SJSA1 (cell line): ENCODE results near the gene COQ8A. TPM values are rescaled to one million over a fixed set of nuclear protein-coding genes. Genes with fewer than 3 reads are reported as not detected.

Experiments
- DNase-seq, 2 experiments: peaks; one replicate each; pipeline ENCODE4 v3.0.0-alpha.2; 2015 to 2020; ENCODE audit warnings: low spot score in 2 of 2, low read depth in 1 of 2
- H3K27ac ChIP-seq: fragments of 250-450 bp; sonication (Bioruptor Pico); 2 replicates; pipeline ENCODE4 v1.5.1; 2020; ENCODE audit warnings: mild to moderate bottlenecking, moderate library complexity
- H3K27me3 ChIP-seq: fragments of 250-450 bp; sonication (Bioruptor Pico); replicated peaks from 2 replicates; pipeline ENCODE4 v1.5.1; 2020; ENCODE audit warnings: mild to moderate bottlenecking, moderate library complexity
- H3K36me3 ChIP-seq: fragments of 250-450 bp; sonication (Bioruptor Pico); 2 replicates; pipeline ENCODE4 v1.5.1; 2020; ENCODE audit warnings: mild to moderate bottlenecking
- H3K4me1 ChIP-seq: fragments of 250-450 bp; sonication (Bioruptor Pico); replicated peaks from 2 replicates; pipeline ENCODE4 v1.6.1; 2021; ENCODE audit warnings: mild to moderate bottlenecking
- H3K4me3 ChIP-seq: fragments of 250-450 bp; sonication (Bioruptor Pico); 2 replicates; pipeline ENCODE4 v1.5.1; 2020; ENCODE audit warnings: mild to moderate bottlenecking
- H3K9me3 ChIP-seq: fragments of 250-450 bp; sonication (Bioruptor Pico); replicated peaks from 2 replicates; pipeline ENCODE4 v1.5.1; 2020; ENCODE audit warnings: mild to moderate bottlenecking
- total RNA-seq: library from RNA; depleted of rRNA; stranded (reverse); fragments of >200 nt; shearing (Covaris generic); gene quantifications from 2 replicates; pipeline ENCODE4 v1.2.3, GENCODE V29; 2014; rRNA removed

The COQ8A gene
- total RNA-seq, 1 experiment from 2014 or later, result 4.8 TPM

- no peak overlapping the region for H3K4me3 ChIP-seq
- H3K27me3 ChIP-seq, result no peaks in the 10 kb centered on the region
- no peak for DNase-seq
- no peaks in the 10 kb centered on the region for H3K9me3 ChIP-seq
- no peaks in the 10 kb centered on the region for H3K4me1 ChIP-seq
- peaks cover 45% of the 10 kb centered on the region for H3K36me3 ChIP-seq
- no peak overlapping the region for H3K27ac ChIP-seq
Observed at GRCh38 chr1:227033880-227034279, 93.8 kb downstream of the COQ8A start.

- no peak for DNase-seq
- Histone ChIP-seq H3K4me3 (no peak overlapping the region), H3K27me3 (no peaks in the 10 kb centered on the region), H3K4me1 (no peaks in the 10 kb centered on the region), H3K27ac (no peak overlapping the region), H3K36me3 (peaks cover 44% of the 10 kb centered on the region), H3K9me3 (no peaks in the 10 kb centered on the region)
Observed at GRCh38 chr1:227035316-227035715, 95.2 kb downstream of the COQ8A start.

- H3K4me3 ChIP-seq, result no peak overlapping the region
- no peaks in the 10 kb centered on the region for H3K9me3 ChIP-seq
- H3K27me3 ChIP-seq, result no peaks in the 10 kb centered on the region
- H3K4me1 ChIP-seq, result no peaks in the 10 kb centered on the region
- peaks cover 31% of the 10 kb centered on the region for H3K36me3 ChIP-seq
- H3K27ac ChIP-seq, result no peak overlapping the region
- DNase-seq, result no peak
Observed at GRCh38 chr1:227037121-227037520, 97.0 kb downstream of the COQ8A start.

Other genes starting within 250 kb of the COQ8A start
- gene ITPKB, start 201.0 kb upstream of the COQ8A start, total RNA-seq, result 4.0 and 6.4 TPM in 2 replicates
- 13.2 and 38.2 TPM in 2 replicates for gene PSEN2, start 69.7 kb upstream of the COQ8A start, total RNA-seq